HuH-7 (cell line): ENCODE measurements around the gene TSPAN10.
"Not testable (repeated sequence)": the region's sequence is repeated elsewhere in the genome, so short reads cannot be mapped to it uniquely, and the experiment has no call there.

ENCODE experiments used
- DNase-seq: peaks from one replicate; pipeline ENCODE4 v3.0.0; 2011; ENCODE audit warnings: low spot score

Gene TSPAN10

DNA sequence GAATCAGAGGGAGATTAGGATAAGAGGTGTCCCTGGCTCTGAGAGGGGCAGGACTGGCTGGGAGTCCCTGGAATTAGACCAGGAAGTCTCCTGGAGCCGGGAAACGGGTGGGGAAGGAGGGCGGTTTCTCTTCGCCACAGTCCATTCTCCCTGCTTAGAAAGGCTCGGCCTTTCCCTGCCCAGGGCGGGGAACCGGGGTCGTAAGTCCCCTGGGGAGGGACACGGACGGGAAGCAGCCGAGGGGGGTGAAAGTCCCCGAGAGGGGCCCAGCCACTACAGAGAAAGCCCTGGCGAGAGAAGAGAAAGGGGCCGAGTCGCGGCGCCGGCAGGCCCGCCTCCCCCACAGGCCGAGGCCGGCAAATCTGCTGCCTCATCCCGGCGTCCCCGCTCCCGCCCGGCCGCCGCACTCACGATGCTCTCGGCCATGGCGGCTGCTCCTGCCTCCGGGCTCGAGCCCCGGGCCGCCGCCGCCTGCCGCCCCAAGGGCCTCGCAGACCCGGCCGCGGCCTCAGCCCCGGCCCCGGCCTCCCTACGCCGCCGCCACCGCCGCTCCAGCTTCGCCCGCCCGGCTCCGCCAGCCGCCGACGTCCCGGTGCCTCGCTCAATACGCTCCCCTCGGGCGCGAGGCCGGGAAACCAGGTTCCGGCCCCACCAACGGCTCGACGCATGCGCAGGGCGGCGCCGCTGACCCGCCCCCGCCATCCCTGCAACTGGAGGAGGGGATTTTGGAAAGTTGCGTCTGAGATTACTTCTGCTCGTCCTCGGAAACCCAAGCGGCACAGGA, at the start of gene TSPAN10, which contains the start of gene NPLOC4:
TSS of gene TSPAN10 (plus strand) at position 692 of the 784 bp plus-strand sequence. CDS start 5,217 bp downstream, outside the sequence.
TSS of gene NPLOC4 (minus strand) at position 608 of the 784 bp plus-strand sequence. CDS start at position 426, 182 bp downstream.
- DNase-seq = peak; percentile 99

DNA sequence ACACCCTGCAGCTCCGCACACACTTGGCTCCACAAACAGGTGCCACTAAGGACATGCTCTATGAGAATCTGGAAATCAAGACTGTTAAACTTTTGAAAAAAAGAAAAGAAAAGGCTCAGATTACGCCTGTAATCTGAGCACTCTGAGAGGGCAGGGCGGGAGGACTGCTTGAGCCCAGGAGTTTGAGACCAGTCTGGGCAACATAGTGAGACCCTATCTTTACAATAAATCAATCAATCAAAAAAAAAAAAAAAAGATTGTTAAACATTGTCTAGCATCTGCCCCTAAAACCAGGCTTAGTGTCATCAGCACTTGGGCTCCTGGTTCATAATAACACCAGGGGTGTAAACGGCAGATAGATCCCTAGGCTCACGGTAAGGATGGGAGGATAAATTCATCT, 47.4 kb upstream of the TSPAN10 start:
- no peak for DNase-seq

DNA sequence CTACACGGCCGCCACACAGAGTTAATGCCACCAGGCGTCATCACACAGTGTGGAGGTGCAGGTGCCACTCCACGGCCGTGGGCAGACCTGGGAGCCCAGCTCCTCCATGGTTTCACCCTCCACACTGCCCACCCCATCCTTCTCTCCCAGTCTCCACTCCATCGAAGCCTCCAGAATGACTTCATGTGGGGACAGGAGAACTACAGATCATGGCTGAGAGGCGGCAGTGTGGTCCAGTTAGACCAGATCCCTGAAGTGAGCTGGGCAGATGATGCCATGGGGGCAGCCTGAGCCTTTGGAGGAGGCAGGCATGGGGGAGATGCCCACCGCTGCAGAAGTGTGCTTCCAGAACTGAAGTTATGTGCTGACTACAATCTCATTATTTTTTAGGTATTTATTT, 46.9 kb upstream of the TSPAN10 start:
- DNase-seq = no peak

GRCh38 chr17:81591971-81592370, 45.0 kb upstream of the TSPAN10 start:
- no peak for DNase-seq

DNA sequence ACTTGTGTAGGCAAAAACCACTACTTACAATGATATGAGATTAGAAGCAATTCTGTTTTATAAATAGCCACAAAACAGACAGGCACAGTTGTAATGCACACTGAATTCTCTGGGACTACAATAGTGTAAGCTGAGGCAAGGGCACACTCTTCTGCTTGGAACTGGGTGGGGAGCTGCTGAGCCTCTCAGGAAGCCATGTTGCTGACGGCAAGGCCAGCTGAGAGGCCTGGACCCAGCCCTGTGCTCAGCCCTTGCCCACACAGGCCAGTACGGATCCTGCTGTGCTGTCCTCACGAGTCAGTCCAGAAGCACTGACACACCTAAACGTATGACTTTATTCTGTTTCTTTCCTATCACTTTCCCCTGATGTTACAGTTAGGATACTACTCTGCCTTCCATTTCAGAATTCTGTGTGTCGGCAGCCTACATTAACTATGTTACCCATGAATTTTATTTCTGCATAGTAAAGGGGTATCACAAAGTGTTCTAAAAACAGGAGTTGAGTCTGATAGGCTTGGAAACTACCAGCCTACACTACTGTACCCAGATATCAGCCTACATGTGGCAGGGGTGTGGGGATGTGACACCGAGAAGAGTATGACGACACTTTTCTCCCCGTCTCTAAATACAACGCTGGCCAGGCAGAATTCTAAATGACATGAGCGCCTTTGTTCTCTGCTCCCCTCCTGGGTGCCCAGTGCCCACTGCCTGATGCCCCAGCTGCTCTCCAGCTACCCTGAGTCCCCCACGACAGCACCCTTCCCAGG, 43.7 kb upstream of the TSPAN10 start:
- DNase-seq = no peak

DNA sequence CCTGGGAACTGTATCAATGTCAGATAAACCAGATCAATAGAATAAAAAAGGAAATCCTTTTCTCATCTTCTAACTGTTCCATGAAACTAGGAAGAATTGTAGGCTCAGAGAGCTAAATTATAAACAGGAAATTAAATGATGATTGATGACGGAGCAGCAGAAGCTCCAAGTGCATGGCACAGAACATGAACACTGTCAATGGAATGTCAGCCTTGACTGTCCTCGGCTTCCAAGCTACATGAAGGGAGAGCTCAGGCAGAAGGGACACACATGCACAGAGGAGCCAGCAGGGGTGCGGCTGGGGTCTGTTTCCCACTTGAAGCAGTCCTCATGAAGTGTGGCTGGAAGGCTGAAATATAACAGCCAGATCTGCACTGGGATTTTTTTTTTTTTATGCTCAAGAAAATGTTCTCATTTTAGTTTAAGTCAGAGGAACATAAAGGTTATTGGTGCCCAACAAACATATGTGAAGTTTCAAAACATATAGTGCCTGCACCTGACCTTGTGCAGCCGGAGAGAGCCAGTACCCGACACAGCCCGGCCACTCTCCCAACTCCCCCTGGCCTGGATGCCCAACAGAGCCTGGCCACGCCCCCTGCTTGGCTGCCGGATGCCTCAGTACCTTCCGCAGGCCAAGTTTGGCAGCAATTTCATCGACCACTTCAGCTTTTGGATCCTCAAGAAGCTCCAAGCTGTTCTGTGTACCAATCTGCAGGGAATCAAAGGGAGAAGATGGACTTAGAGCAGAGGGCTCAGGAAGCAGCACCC, 37.1 kb upstream of the TSPAN10 start:
- no peak for DNase-seq

DNA sequence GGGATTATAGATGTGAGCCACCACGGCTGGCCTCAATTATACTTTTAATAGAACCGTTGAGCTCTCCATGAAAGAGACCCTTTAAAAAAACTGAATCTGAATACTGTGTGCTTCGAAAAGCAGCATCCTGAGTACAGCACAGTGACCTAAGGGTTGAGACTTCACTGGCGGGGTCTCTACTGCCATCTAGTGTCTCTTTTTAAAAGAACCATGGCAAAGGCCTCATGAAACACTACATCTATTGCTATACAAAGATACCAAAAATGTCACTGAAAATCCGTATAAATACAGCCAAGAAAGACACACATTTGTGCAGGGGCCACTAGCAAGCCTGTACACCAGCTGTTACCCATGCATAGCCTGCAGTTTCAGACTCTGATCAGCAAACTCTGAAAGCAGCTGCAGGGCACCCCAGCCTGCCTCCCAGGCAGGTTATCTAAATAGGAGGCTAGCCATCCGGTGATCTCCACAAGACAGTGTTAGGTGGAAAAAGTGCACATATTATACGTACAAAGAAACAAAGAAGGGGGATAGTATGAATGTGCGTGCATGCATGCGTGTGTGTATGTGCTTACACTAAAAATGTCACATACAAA, 35.4 kb upstream of the TSPAN10 start:
- peak; percentile 86 for DNase-seq

DNA sequence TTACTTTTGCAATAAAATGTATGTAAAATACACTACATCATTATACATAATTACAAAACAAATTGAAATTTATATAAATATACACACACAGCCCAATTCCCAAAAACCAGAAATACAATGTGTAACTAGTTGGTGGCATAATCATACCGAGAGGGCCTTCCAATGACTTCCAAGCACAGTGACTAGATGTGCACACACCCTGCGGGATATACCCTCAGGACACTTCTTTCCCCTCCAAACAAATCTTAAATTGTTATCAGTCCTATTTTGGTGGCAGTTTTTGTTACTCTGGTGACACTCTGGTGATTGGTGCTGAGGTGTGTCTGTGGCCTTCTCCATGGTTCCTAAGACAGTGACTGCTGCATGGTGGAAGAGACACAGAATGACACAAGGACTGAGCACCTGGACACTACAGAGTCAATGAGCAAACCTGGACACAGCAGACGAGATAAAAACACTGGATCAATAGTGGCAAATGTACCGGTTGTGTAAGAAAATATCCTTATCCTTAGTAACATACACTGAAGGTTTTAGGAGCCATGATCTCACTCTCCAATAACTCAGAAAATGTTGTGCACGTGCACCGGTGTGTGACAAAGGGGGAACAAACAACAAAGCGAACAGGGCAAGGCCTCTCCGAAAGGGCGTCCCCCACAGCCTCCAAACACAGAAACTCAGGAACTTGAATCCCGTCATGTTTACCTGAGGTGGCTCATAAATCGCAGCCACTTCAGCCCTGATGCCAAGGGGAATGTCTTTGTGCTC, 33.0 kb upstream of the TSPAN10 start:
- no peak for DNase-seq

DNA sequence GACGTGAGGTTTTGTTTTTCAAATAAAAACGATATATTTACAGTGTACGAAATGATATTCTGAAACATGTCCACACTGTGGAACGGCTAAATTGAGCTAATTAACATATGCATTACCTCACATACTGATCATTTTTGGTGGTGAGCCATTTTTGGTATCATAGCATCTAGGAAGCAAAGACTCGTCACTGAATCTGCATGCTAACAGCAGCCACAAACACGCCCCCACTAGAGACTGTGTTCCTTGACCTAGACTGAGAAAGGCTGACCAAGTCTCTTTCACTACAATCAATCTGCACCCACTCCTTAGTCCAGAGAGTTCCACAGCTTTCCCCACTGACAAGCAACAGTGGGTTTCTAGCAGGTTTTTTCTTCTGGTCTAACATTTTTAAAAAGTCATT, 29.6 kb upstream of the TSPAN10 start:
- DNase-seq = no peak

GRCh38 chr17:81608082-81608481, 28.9 kb upstream of the TSPAN10 start:
- no peak for DNase-seq

- no peak for DNase-seq
Observed at GRCh38 chr17:81608605-81609004, 28.4 kb upstream of the TSPAN10 start.

- DNase-seq = no peak
Observed at GRCh38 chr17:81609541-81610311, 27.3 kb upstream of the TSPAN10 start.

- no peak for DNase-seq
Observed at GRCh38 chr17:81612172-81612970, 24.6 kb upstream of the TSPAN10 start.

DNA sequence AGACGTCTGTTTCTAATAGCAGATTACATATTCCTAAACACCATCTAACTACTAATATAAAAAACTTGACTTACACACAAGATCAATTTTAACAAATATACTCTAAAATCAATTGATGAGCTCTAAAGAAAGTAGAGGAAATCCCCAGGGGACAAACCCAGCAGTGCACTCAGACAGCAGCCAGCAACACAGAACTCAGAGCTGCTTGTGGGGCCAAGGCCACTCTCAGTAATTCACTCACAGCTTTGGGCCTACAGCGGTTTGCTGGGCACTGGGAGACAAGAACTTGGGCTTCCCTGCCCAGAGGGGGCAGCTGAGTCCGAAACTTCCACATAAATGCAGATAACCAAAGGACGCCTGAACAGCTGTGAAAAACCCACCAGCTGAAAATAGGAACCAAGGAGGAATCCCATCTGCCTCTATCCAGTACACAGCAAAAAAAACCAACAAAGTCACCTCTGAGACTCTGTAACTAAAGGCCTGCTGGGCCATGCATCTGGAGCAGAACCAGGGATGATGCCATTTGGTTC, 21.5 kb upstream of the TSPAN10 start:
- no peak for DNase-seq

DNA sequence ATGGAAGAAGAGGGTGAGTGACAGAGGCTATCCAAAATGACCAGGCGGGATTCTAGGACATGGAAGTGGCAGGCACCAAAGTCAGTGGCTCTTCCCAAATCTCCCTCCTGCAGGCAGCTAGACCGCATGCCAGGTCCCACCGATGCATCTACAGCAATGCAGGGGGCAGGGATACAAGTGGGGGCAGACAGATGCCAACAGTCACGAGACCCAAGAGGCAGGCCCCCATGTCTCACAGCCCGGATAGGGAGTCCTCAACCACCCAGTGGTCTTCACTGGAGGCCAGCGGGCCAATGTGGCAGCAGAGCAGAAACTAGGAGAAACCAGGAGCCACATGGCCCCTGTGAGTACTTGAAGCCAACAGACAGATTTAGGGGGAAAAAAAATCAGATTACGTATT, 20.1 kb upstream of the TSPAN10 start:
- no peak for DNase-seq

DNA sequence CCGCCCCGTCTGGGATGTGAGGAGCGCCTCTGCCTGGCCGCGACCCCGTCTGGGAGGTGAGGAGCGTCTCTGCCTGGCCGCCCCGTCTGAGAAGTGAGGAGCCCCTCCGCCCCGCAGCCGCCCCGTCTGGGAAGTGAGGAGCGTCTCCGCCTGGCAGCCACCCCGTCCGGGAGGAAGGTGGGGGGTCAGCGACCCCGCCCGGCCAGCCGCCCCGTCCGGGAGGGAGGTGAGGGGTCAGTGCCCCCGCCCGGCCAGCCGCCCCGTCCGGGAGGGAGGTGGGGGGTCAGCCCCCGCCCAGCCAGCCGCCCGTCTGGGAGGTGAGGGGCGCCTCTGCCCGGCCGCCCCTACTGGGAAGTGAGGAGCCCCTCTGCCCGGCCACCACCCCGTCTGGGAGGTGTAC, 18.7 kb upstream of the TSPAN10 start:
- DNase-seq = not testable (repeated sequence)

DNA sequence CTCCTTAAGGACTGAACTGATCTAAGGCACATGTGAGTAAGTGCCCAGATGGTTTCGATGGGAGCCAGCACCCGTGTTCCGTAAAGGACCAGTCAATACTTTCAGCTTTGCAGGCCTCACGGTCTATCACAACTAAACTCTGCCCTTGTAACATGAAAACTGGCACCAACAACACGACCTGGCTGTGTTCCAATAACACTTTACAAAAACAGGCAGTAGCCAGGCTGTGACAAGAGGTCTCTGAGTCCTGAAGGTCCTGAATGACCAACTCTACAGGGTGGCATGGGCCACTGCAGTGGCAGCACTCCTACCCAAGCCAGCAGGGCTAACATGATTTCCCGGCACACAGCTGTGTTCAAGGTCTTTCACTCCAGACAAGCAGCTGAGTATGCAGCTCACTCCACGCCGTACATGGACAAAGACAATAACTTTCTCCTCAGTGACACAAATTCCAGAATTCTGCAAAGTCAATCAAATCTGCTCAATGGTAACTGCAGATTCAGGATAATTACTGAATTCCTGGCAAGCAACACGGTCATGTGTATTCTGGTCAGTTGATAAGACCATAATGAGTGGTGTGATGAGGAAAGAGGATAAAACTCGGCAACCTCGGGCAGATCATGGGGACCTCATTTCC, 15.4 kb upstream of the TSPAN10 start:
- DNase-seq = no peak

DNA sequence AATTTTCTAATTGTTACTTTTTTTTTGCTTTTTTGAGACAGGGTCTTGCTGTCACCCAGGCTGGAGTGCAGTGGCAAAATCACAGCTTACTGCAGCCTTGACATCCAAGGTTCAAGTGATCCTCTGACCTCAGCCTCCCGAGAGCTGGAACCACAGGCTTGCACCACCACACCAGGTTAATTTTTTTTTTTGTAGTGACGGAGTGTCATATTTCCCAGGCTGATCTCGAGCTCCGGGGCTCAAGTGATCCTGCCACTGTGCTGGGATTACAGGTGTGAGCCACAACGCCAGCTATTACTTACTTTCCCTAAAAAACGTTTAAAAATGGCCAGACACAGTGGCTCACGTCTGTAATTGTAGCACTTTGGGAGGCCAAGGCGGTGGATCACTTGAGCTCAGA, 6.7 kb upstream of the TSPAN10 start:
- DNase-seq = no peak

GRCh38 chr17:81631482-81631881, 5.5 kb upstream of the TSPAN10 start:
- no peak for DNase-seq
